ENCODE results near the gene KBTBD2.

DNA sequence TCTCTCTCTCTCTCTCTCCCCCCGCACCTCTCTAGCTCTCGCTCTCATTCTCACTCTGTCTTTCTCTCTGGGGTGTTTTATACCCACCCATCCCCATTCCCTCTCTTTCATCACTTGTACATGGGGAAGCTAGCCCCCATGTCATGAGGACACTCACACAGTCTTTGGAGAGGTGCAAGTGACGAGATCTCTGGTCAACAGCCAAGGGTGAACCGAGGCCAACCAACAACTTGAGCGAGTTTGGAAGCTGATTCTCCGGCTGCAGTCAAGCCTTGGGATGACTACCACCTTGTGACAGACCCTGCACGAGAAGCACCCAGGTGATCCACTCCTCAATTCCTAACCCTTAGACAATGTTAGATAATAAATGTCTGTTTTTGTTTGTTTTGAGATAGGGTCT lies 10.1 kb upstream of the KBTBD2 start:
- TF ChIP-seq PPARA (CRISPR knock-in tag; IDR thresholded peaks at IDR 0.05; ENCODE audit: borderline replicate concordance) (no peak), ZFP30 (CRISPR knock-in tag; IDR thresholded peaks at IDR 0.05) (no peak)
